HFF-Myc (cell line): ENCODE results near the gene FKBP10.

Experiments
- DNase-seq: peaks from one replicate; pipeline ENCODE4 v3.0.0-alpha.2; 2011; ENCODE audit warnings: low read depth; ENCODE audit errors: extremely low read depth
- H3K4me3 ChIP-seq: replicated peaks from 2 replicates; pipeline ENCODE4 v1.5.1; 2011; ENCODE audit warnings: low read depth, mild to moderate bottlenecking, control low read depth, low read length
- TF ChIP-seq, protein P1 (sequence below): IDR thresholded peaks from 2 replicates; pipeline ENCODE4 v1.5.1; 2012; ENCODE audit warnings: mild to moderate bottlenecking, low read depth, low read length, control low read depth; ENCODE audit errors: missing control alignments

FKBP10 gene

DNA sequence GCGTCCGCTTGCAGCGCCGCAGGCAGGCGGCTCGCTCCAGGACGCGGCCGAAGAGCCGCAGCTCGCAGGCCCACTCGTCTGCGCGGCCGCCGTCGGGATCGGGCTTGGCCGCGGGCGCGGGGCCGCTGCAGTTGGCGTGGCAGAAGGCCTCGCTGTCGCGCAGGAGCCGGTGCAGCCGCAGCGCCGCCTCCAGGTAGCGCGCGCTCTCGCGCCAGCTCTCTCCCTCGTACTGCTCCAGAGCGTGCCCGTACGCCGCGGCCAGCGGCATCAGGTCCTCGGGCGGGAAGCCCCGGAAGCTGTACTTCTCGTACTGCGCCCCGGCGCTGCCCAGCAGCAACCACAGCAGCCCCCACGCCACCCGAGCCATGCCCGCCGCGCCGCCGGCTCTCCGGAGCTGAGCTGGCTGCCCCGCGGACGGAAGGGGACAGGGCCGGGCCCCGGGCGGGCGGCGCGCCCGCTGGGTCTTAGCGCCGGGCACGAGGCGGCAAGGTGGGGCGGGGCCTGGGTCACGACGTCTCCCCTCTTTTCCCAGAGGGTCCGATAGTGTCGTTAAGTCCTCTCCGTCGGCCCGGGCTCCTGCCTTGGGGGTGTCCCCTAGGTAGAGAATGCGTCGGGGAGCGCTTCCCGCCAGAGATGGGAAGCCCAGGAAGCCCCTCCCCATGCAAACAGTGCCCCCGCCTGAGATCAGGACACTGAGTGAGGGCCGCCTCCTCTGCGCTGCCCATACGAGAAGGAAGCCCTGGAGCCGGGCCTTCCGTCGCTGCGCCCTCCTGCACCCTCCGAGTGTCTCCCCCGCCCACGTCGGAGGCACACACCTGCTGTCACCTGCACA is 1.0 kb upstream of the FKBP10 start, which contains the start of gene P3H4:
Gene P3H4 (minus strand): TSS at position 401 of the 832 bp plus-strand sequence. CDS start 34 bp downstream, at position 367.
- no peak for DNase-seq
- peak within 1 kb of the TSS; percentile 97 for H3K4me3 ChIP-seq
- TF ChIP-seq, protein P1, sequence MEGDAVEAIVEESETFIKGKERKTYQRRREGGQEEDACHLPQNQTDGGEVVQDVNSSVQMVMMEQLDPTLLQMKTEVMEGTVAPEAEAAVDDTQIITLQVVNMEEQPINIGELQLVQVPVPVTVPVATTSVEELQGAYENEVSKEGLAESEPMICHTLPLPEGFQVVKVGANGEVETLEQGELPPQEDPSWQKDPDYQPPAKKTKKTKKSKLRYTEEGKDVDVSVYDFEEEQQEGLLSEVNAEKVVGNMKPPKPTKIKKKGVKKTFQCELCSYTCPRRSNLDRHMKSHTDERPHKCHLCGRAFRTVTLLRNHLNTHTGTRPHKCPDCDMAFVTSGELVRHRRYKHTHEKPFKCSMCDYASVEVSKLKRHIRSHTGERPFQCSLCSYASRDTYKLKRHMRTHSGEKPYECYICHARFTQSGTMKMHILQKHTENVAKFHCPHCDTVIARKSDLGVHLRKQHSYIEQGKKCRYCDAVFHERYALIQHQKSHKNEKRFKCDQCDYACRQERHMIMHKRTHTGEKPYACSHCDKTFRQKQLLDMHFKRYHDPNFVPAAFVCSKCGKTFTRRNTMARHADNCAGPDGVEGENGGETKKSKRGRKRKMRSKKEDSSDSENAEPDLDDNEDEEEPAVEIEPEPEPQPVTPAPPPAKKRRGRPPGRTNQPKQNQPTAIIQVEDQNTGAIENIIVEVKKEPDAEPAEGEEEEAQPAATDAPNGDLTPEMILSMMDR = peak; percentile 51

DNA sequence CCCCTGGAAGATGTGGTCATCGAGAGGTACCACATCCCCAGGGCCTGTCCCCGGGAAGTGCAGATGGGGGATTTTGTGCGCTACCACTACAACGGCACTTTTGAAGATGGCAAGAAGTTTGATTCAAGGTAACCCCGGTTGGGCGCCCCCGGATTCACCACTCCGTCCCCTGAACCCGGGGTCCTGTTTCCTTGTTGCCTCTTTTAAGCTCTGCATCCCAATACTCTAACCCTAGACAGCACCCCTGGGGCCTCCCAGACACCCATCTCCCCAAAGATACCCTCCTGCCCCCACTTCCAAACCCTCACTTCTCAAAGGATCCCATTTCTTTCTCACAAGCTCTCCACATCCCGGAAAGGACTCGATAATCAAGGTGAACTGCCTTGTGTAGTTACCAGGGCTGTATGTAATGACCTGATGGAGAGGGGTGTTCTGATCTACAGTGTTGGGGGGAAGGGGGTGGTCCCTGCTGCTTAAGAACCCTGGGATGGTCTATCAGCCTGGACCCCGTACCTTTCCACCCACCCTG is 412 bp downstream of the FKBP10 start:
- peak overlapping the region; percentile 97 for H3K4me3 ChIP-seq
- TF ChIP-seq, protein P1 = no peak
- no peak for DNase-seq

DNA sequence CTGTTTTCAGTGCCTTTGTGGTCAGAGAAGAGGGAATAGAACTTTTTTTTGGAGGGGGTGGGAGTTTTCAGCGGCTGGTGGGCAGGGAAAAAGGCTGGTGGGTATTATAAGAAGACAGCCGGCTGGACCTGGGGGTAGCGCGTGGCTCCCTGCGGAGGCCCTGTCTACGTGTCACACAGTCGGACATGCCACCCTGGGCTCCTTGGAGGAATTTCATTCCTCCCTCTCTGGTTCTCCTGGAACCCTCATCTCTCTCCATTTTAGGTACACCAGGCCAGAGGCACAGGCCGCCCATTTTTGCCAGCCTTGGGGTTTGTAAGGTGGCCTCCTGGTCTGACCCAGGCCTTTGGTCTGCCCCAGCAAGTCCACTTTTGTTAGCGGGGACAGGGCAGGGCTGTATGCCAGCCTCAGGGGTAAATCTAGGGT is 908 bp downstream of the FKBP10 start:
- DNase-seq = no peak
- TF ChIP-seq, protein P1 = no peak
- peak overlapping the region; percentile 97 for H3K4me3 ChIP-seq

DNA sequence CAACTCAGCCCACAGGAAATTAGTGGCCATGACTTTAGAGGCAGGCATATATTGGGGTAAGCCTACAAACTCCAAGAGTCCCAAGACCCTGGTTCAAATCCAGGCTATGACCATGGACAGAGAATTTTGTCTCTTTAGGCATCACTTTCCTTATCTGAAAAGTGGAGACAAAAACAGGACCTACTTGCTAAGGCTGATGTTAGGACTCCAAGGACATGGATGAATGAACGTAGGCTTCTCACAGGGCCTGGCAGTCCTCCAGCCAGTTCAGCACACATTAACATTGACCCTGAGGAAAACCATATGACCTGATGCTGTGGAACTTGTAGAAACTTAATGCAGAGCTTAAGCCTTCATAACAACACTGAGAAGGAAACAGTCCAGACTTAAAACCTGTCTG is 1.4 kb downstream of the FKBP10 start:
- no peak for DNase-seq

DNA sequence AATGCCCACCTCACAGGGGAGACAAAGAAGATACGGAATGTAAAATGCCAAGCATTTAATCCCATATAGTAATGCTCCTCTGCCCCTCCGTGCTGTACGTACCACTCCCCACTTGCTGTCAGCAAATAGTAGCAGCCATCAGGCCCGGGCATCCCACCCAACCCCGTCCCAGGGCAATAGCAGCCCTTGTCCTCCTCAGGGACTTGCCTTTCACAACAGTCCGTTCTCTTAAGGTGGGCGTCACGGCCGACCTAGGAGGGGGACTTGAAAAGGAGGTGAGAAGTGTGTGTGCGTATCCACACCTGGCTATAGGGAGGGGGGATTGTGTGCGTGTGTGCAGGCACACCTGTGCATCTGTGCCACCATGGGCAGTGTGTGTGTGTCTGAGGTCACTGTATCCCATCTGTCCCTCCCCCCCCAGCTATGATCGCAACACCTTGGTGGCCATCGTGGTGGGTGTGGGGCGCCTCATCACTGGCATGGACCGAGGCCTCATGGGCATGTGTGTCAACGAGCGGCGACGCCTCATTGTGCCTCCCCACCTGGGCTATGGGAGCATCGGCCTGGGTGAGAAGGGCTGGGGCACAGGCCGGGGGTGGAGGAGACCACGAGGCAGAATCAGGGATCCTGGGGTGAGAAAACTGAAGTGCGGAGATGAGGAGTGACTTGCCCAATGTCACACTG is 4.0 kb downstream of the FKBP10 start:
- TF ChIP-seq, protein P1 = no peak
- H3K4me3 ChIP-seq = 0 out of 2 replicates have a peak overlapping the region, but pooled peaks have one; percentile 9
- DNase-seq = no peak

More for the DNA sequence above, 1.4 kb downstream of the FKBP10 start:
- H3K4me3 ChIP-seq = peak overlapping the region; percentile 97
- TF ChIP-seq, protein P1 = no peak

DNA sequence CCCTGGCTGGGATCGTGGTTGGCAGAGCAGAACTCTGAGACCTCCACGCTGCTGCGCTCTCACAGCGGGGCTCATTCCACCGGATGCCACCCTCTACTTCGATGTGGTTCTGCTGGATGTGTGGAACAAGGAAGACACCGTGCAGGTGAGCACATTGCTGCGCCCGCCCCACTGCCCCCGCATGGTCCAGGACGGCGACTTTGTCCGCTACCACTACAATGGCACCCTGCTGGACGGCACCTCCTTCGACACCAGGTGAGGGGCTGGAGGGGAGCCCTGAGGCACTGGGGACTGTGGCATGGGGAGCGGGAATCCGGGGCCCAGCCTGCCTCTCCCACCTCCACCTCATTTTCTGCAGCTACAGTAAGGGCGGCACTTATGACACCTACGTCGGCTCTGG is 5.2 kb downstream of the FKBP10 start:
- DNase-seq = no peak
- H3K4me3 ChIP-seq = no peak overlapping the region
- TF ChIP-seq, protein P1 = no peak
